Frontal cortex (tissue), 4 donors: ENCODE measurements around the gene SBF2. TPM values are rescaled to one million over a fixed set of nuclear protein-coding genes. Genes with fewer than 3 reads are reported as not detected.

Source experiments
- DNase-seq, 2 donors: peaks; one replicate each; pipeline ENCODE4 v3.0.0; 2012; ENCODE audit warnings: low spot score in 2 of 2
- FAIRE-seq: peaks from 2 replicates; lab custom pipeline; 2012; peaks lifted over from hg19 to GRCh38; lab: Jason Lieb, UNC
- total RNA-seq: library from RNA; depleted of rRNA; stranded (reverse); fragments of >200 nt; gene quantifications from one replicate; pipeline ENCODE4 v1.2.3, GENCODE V29; 2014
- donor health status: control.
- donor health status: control.
- donor health status: control.

The SBF2 gene
- total RNA-seq, 1 donor from 2014 or later = 104 TPM

- no peak for FAIRE-seq
- DNase-seq = no peak
Measured at GRCh38 chr11:9808943-9809342, 485.1 kb downstream of the SBF2 start.

GRCh38 chr11:9806946-9807687, 486.9 kb downstream of the SBF2 start:
- no peak for FAIRE-seq
- no peak for DNase-seq

- FAIRE-seq = no peak
- no peak for DNase-seq
Measured at GRCh38 chr11:9804419-9804902, 489.6 kb downstream of the SBF2 start.

- DNase-seq (no peak), FAIRE-seq (no peak)
Measured at GRCh38 chr11:9803685-9804418, 490.2 kb downstream of the SBF2 start.

GRCh38 chr11:9802291-9802861, 491.6 kb downstream of the SBF2 start:
- no peak for FAIRE-seq
- no peak for DNase-seq

GRCh38 chr11:9799886-9800285, 494.1 kb downstream of the SBF2 start:
- FAIRE-seq (no peak), DNase-seq (no peak)

- FAIRE-seq (no peak), DNase-seq (no peak)
Measured at GRCh38 chr11:9797300-9797699, 496.7 kb downstream of the SBF2 start.

- DNase-seq = no peak
- FAIRE-seq = no peak
Measured at GRCh38 chr11:9796854-9797253, 497.2 kb downstream of the SBF2 start.

GRCh38 chr11:9796266-9796665, 497.8 kb downstream of the SBF2 start:
- DNase-seq = no peak
- FAIRE-seq = no peak

GRCh38 chr11:9790703-9791102, 503.3 kb downstream of the SBF2 start:
- DNase-seq (no peak), FAIRE-seq (no peak)

GRCh38 chr11:9789910-9790309, 504.1 kb downstream of the SBF2 start:
- no peak for FAIRE-seq
- DNase-seq = no peak

GRCh38 chr11:9787981-9788521, 506.0 kb downstream of the SBF2 start:
- DNase-seq (no peak), FAIRE-seq (no peak)

GRCh38 chr11:9787260-9787659, 506.8 kb downstream of the SBF2 start:
- FAIRE-seq (no peak), DNase-seq (no peak)

GRCh38 chr11:9784602-9785315, 509.3 kb downstream of the SBF2 start:
- DNase-seq (no peak), FAIRE-seq (no peak)

GRCh38 chr11:9783986-9784385, 510.0 kb downstream of the SBF2 start:
- FAIRE-seq = no peak

GRCh38 chr11:9780929-9781328, 513.1 kb downstream of the SBF2 start:
- no peak for DNase-seq
- FAIRE-seq = no peak

More at GRCh38 chr11:9783986-9784385, 510.0 kb downstream of the SBF2 start:
- no peak for DNase-seq

GRCh38 chr11:9777525-9777924, 516.5 kb downstream of the SBF2 start:
- FAIRE-seq = no peak
- DNase-seq = no peak

- DNase-seq (no peak), FAIRE-seq (no peak)
Measured at GRCh38 chr11:9777066-9777465, 517.0 kb downstream of the SBF2 start.

GRCh38 chr11:9776203-9776602, 517.8 kb downstream of the SBF2 start:
- FAIRE-seq (no peak), DNase-seq (no peak)

GRCh38 chr11:9775398-9775779, 518.6 kb downstream of the SBF2 start:
- DNase-seq = no peak
- no peak for FAIRE-seq
